ENCODE results near the gene GNPNAT1.

GNPNAT1 gene

DNA sequence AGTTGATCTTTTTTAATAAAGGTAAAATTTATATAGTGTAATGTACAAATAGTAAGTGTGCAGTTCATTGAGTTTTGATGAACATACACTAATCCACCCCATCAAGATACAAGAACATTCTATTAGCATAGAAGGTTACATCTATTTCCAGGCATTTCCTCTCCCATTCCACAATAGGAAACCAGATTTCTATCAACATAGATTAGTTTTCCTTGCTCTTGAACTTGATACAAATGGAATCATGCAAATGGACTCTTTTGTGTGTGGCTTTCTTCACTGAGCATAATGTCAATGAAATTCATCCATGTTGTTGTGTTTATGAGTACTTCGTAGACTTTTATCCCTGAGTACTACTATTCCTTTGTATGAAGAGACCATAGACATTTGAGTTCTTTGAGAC lies 50.7 kb downstream of the GNPNAT1 start:
- ChIA-PET CTCF (no interaction called here), POLR2A (ENCODE audit: low non-redundant PET) (no interaction called here)
- no peak overlapping the region for H3K27ac ChIP-seq
- TF ChIP-seq, protein P1, sequence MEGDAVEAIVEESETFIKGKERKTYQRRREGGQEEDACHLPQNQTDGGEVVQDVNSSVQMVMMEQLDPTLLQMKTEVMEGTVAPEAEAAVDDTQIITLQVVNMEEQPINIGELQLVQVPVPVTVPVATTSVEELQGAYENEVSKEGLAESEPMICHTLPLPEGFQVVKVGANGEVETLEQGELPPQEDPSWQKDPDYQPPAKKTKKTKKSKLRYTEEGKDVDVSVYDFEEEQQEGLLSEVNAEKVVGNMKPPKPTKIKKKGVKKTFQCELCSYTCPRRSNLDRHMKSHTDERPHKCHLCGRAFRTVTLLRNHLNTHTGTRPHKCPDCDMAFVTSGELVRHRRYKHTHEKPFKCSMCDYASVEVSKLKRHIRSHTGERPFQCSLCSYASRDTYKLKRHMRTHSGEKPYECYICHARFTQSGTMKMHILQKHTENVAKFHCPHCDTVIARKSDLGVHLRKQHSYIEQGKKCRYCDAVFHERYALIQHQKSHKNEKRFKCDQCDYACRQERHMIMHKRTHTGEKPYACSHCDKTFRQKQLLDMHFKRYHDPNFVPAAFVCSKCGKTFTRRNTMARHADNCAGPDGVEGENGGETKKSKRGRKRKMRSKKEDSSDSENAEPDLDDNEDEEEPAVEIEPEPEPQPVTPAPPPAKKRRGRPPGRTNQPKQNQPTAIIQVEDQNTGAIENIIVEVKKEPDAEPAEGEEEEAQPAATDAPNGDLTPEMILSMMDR (conservative IDR thresholded peaks at IDR 0.05; ENCODE audit: low read depth) = no peak
- DNase-seq (ENCODE audit: low spot score) = no peak

DNA sequence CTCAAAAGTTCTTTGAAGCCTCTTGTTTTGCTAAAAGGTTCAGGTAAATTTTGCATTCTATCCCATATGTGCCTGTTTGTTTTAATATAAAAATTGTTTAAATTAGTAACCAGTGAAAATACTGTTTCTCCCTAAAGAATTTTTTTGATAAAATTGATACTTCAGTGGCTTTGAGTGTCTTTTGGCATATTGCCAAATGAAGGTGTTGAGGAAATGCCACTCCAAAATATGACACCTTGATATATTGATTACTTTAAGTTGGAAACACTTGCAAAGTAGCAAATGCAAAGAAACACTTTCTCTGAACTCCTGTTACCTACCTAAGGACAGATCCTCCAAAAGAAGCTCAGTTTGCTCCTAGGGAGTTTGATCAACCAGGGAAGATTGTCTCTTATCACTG lies 53.0 kb downstream of the GNPNAT1 start:
- no peak for DNase-seq (ENCODE audit: low spot score)
- ChIA-PET CTCF (no interaction called here), POLR2A (ENCODE audit: low non-redundant PET) (no interaction called here)
- no peak overlapping the region for H3K27ac ChIP-seq
- TF ChIP-seq, protein P1 (conservative IDR thresholded peaks at IDR 0.05; ENCODE audit: low read depth) = no peak

- CTCF ChIA-PET = no interaction called here
- no peak overlapping the region for H3K27ac ChIP-seq
- TF ChIP-seq, protein P1 (conservative IDR thresholded peaks at IDR 0.05; ENCODE audit: low read depth) = no peak
- no peak for DNase-seq (ENCODE audit: low spot score)
- POLR2A ChIA-PET (ENCODE audit: low non-redundant PET) = no interaction called here
These were observed 55.4 kb downstream of the GNPNAT1 start for GRCh38 chr14:52735921-52736489.

DNA sequence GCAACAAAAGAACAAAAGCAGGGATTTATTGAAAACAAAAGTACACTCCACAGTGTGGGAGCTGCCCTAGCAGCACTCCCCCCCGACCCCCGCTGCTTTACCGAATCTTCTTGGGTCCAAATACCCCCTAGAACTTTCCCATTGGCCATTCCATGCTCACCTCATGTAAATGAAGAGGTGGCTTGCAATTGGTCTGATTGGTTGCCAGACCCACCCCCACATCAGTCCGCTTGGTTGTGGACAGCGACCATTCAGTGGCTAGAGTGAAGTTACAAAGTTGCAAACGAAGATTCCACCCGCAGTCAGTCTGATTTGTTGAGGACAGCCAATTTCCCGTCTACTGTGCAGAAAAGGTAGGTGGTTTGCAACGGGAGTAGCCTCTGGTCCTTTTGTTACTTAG lies 57.6 kb downstream of the GNPNAT1 start:
- TF ChIP-seq, protein P1 (conservative IDR thresholded peaks at IDR 0.05; ENCODE audit: low read depth) = no peak
- H3K27ac ChIP-seq = no peak overlapping the region
- no peak for DNase-seq (ENCODE audit: low spot score)
- POLR2A ChIA-PET (ENCODE audit: low non-redundant PET) = no interaction called here
- CTCF ChIA-PET = interaction anchor here (1.0 kb wide), 1 partner anchor 11 kb away, joined by 3 read pairs; no protein-coding TSS in a partner anchor

DNA sequence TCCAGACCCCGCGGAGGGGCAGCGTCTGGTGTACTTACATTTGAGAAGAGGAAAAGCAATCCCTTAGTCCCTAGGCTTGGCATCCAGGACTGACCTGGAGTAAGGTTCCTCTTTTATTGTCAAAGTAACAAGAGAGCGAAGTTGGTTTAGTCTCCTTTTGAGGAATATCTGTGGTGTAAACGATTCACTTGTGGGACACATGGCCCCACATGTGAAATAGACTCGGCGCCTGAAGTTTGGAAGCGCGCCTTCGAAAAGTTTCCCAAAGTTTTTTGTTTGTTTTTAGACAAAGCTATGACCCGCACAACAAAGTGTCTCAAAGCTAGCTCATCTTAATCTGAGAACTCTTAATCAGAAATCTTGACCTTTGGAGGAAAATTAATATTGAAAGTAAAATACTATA lies 60.7 kb downstream of the GNPNAT1 start:
- POLR2A ChIA-PET (ENCODE audit: low non-redundant PET) = no interaction called here
- CTCF ChIA-PET = interaction anchor here (0.6 kb wide), 1 partner anchor 99 kb away, joined by 3 read pairs; no protein-coding TSS in a partner anchor
- TF ChIP-seq, protein P1 (conservative IDR thresholded peaks at IDR 0.05; ENCODE audit: low read depth) = no peak

DNA sequence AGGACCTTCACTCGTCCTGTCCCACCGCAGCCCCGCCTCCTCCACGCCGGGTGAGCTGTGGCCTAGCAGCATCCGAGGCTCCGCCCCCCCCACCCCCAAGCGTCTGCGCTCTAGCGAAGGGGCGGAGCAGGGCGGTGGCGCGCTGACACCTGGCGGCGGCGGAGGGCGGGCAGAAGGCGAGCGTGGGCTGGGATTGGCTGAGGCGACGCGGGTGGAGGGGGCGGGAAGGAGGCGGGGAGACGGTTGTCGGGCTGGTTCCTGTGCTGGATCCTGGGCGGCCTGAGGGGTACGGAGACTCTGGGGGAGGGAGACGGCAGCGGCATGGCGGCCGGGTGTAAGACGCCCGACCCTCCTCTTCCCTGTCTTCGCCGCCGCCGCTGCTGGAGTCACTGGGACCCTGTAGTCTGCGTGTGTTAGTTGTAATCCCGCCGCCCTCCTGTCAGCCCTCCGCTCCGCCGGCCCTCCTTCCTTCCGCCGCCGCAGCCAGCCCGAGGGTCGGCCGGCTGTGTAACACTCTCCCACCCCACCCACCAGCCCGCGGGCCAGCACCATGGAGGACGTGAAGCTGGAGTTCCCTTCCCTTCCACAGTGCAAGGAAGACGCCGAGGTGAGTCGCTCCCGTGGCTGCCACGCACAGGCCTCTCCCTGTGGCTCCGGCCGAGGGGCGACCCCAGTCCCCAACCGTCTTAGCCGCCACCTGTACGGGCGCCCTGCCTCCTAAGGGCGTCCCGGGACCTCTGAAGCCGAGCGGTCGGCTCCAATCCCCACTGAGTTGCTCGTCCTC lies 61.3 kb downstream of the GNPNAT1 start, which contains the start of gene STYX:
STYX (plus strand) TSS at position 242 of the 784 bp plus-strand sequence; CDS start at position 551, 309 bp downstream.
- ChIA-PET CTCF (interaction anchor here (0.6 kb wide), 1 partner anchor 99 kb away, joined by 3 read pairs; no protein-coding TSS in a partner anchor), POLR2A (ENCODE audit: low non-redundant PET) (no interaction called here)
- TF ChIP-seq, protein P1 (conservative IDR thresholded peaks at IDR 0.05; ENCODE audit: low read depth) = no peak
- peak; percentile 93 for DNase-seq (ENCODE audit: low spot score)
- H3K27ac ChIP-seq = peak within 1 kb of the TSS; percentile 82

More for the DNA sequence above, 60.7 kb downstream of the GNPNAT1 start:
- H3K27ac ChIP-seq = peak overlapping the region; percentile 82
- DNase-seq (ENCODE audit: low spot score) = no peak

All from RWPE1 (cell line).